ENCODE results near the gene C17orf107.

DNA sequence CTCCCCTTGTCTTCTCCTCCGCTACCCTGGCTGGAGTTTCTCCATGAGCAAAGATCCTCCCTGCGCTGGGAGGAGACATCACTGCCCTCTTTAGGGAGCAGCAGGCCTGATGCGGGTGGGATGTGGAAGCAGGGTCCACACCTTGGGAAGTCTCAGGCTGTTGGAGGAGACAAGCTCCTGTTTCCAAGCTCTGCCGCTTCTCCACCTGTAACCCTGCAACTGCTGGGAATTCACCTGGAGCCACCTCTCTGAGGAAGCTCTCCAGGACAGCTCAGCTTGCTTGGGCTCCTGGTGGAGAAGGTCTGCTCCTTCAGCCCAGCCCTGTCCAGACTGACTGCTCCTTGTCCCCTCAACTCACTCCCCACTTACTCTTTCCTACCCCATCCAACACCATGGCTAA, 14.8 kb upstream of the C17orf107 start:
- TF ChIP-seq, protein P1, sequence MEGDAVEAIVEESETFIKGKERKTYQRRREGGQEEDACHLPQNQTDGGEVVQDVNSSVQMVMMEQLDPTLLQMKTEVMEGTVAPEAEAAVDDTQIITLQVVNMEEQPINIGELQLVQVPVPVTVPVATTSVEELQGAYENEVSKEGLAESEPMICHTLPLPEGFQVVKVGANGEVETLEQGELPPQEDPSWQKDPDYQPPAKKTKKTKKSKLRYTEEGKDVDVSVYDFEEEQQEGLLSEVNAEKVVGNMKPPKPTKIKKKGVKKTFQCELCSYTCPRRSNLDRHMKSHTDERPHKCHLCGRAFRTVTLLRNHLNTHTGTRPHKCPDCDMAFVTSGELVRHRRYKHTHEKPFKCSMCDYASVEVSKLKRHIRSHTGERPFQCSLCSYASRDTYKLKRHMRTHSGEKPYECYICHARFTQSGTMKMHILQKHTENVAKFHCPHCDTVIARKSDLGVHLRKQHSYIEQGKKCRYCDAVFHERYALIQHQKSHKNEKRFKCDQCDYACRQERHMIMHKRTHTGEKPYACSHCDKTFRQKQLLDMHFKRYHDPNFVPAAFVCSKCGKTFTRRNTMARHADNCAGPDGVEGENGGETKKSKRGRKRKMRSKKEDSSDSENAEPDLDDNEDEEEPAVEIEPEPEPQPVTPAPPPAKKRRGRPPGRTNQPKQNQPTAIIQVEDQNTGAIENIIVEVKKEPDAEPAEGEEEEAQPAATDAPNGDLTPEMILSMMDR (IDR thresholded peaks at IDR 0.05; ENCODE audit: insufficient read depth, low read length): no peak
- no peak for TF ChIP-seq GABPA (IDR thresholded peaks at IDR 0.05; ENCODE audit: low read depth)

Data from HL-60 (cell line).